Mucosa of descending colon (tissue), 3 donors: ENCODE results near the gene NUP188. TPM values are rescaled to one million over a fixed set of nuclear protein-coding genes. Genes with fewer than 3 reads are reported as not detected.

Experiments
- ATAC-seq: fragments of 200-7000 bp; cut with Tn5 transposase; one replicate; pipeline ENCODE4 v1.9.1; 2020; ENCODE audit warnings: mild to moderate bottlenecking, moderate library complexity
- DNase-seq, 3 donors: peaks; one replicate each; pipeline ENCODE4 v3.0.0-alpha.2; 2020
- H3K36me3 ChIP-seq: fragments of 200-600 bp; one replicate; pipeline ENCODE4 v1.8.0; 2021; ENCODE audit warnings: low read depth, mild to moderate bottlenecking
- H3K4me1 ChIP-seq: fragments of 200-600 bp; one replicate; pipeline ENCODE4 v1.8.0; 2021; ENCODE audit warnings: low read depth, mild to moderate bottlenecking
- H3K4me3 ChIP-seq: fragments of 200-600 bp; one replicate; pipeline ENCODE4 v1.8.0; 2021; ENCODE audit warnings: mild to moderate bottlenecking
- H3K9me3 ChIP-seq: fragments of 200-600 bp; one replicate; pipeline ENCODE4 v1.8.0; 2021; ENCODE audit warnings: mild to moderate bottlenecking
- intact Hi-C, 2 donors: fragments of 100-400 bp; cut with DNase I in 1 of 2; cut with micrococcal nuclease in 1 of 2; formaldehyde crosslinking; loops; one replicate each; pipeline versions ENCODE4 v1.11.0 to v1.11.1; 2022; cut with DNase I, micrococcal nuclease
- total RNA-seq, 3 donors: library from RNA; stranded (reverse); fragmentation: NEBNext Ultra II Directional in 2 of 3; extraction: Animal tissue kit (Norgen Biotek cat#: 25700) in 2 of 3; gene quantifications; one replicate each; pipeline versions ENCODE4 v1.2.1 to v1.2.4, GENCODE V29; 2021 to 2023
- TF ChIP-seq, protein P1 (sequence below): fragments of 200-600 bp; IDR thresholded peaks from one replicate; pipeline ENCODE4 v1.8.0; 2022; ENCODE audit warnings: antibody characterized with exemption, mild to moderate bottlenecking
- donor health status: DM: no; HTN: no; CAD: no; lungs with moderate emphysema.
- donor health status: DM: no; HTN: no; CAD: no.
- donor health status: DM: no; HTN: yes; CAD: no.

The NUP188 gene
- total RNA-seq, 3 donors from 2014 or later, result 24.4 to 36.7 (median 30.4) TPM

DNA sequence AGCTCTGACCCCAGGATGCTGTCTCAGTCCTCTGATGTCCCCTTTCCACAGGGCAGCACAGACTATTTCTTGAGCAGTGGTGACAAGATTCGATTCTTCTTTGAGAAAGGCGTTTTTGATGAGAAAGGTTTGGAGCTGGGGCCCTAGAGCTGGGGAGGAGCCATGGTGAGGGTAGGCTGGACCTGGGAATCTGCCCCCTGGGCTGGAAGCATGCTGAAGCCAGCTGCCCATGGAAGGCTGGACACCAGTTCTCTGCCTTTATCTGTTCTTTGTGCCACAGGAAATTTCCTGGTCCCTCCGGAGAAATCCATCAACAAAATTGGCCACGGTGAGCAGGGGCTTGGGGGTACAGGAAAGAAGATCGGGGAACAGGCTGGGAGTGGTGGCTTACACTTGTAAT lies 13.8 kb upstream of the NUP188 start:
- Histone ChIP-seq H3K36me3 (no peaks in the 10 kb centered on the region), H3K4me3 (no peak overlapping the region), H3K9me3 (no peaks in the 10 kb centered on the region), H3K4me1 (no peaks in the 10 kb centered on the region)
- TF ChIP-seq, protein P1, sequence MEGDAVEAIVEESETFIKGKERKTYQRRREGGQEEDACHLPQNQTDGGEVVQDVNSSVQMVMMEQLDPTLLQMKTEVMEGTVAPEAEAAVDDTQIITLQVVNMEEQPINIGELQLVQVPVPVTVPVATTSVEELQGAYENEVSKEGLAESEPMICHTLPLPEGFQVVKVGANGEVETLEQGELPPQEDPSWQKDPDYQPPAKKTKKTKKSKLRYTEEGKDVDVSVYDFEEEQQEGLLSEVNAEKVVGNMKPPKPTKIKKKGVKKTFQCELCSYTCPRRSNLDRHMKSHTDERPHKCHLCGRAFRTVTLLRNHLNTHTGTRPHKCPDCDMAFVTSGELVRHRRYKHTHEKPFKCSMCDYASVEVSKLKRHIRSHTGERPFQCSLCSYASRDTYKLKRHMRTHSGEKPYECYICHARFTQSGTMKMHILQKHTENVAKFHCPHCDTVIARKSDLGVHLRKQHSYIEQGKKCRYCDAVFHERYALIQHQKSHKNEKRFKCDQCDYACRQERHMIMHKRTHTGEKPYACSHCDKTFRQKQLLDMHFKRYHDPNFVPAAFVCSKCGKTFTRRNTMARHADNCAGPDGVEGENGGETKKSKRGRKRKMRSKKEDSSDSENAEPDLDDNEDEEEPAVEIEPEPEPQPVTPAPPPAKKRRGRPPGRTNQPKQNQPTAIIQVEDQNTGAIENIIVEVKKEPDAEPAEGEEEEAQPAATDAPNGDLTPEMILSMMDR, result no peak
- DNase-seq (peak in 1 of 3 donors; percentile 7), ATAC-seq (no peak)
- intact Hi-C loops, result no loop called here

DNA sequence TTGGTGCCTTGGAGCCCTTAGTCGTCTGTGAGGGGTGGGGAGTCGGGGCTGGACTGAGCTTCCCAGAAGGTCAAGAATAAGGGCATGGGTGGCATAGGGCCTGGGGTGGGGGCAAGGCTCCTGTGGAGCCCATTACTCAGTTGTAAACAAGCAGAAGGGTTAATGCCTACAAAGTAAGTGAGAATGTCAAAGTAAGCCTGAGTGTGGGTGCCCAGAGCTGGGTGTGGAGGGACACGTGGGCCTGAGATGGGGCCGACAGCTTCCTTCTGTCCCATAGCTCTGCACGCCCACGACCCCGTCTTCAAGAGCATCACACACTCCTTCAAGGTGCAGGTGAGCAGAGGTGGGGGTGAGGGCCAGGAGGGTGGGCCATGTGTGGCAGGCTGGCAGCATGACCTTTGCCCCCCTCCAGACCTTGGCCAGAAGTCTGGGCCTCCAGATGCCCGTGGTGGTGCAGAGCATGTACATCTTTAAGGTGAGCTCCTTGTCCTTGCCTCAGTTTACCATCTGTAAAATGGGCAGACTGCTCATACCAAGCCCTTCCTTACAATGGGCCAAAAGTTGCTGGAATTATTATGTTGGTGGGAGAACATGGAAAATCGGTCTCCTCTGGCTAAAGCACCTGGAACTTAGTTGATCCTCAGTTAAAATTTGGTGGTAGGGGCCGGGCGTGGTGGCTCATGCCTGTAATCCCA lies 11.2 kb upstream of the NUP188 start:
- intact Hi-C loops, result no loop called here
- no peaks in the 10 kb centered on the region for H3K4me1 ChIP-seq
- no peaks in the 10 kb centered on the region for H3K36me3 ChIP-seq
- ATAC-seq, result no peak
- H3K4me3 ChIP-seq, result no peak overlapping the region
- peak in 1 of 3 donors; percentile 25 for DNase-seq
- TF ChIP-seq, protein P1, result no peak
- no peaks in the 10 kb centered on the region for H3K9me3 ChIP-seq

DNA sequence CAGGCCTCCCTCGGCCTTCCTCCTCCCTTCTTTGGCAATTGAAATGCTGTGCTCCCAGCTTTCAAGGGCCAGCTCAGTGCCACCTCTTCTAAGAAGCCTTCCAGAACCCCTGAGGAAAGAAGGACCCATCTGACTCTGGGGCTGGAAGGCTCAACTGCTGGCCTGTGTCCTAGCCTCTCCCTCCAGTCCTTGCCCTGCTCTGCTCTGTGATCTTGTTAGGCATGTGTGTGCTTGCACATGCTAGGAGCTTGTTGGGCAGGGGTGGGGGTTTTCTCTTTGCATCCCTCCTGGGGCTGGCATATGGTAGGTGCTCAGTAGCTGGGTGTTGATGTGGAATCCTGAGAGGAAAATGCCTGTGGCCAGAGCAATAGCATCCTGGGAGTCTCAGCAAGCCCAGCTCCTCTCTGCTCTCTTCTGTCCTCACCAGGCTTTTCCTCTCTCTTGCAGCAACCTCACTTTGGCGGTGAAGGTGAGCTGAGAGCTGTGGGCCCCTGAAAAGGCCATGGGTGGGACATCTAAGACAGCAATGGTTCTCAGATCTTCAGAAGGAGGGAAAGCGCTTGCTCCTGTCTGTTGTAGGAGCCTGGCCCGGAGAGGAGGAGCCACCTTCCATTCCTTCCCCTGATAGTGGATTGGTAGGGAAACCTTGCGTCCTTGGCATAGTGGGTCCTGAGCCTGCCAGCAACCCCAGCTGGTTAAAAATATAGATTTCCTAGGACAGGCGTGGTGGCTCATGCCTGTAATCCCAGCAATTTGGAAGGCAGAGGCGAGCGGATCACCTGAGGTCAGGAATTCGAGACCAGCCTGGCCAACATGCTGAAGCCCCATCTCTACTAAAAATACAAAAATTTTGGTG lies 10.0 kb upstream of the NUP188 start:
- ATAC-seq (no peak), DNase-seq (peak in 1 of 3 donors; percentile 5)
- intact Hi-C loops, result no loop called here
- Histone ChIP-seq H3K36me3 (no peaks in the 10 kb centered on the region), H3K9me3 (no peaks in the 10 kb centered on the region), H3K4me1 (no peaks in the 10 kb centered on the region), H3K4me3 (no peak overlapping the region)
- TF ChIP-seq, protein P1, result no peak

DNA sequence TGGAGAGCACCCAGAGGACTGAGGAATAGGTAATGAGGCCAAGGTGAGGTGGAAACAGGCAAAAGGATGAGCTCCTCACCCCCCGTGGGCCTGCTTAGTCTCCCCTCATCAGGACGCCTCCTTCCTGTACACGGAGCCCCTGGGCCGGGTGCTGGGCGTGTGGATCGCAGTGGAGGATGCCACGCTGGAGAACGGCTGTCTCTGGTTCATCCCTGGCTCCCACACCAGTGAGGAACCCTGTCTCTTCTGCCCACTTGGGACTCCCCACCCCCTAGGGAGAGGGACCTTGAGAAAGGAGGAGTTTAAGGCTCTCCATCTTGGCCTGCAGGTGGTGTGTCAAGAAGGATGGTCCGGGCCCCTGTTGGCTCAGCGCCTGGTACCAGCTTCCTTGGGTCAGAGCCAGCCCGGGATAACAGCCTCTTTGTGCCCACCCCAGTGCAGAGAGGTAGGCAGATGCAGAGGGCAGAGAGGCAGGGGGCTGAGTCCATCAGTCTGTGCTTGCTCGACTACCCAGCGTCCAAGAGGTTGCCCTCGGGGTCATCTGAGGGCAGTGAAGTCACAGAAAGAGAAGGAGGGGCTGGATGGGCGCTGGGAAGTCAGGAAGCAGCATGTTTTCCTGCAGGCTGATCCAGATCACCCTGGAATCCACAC lies 7.1 kb upstream of the NUP188 start:
- TF ChIP-seq, protein P1, result no peak
- intact Hi-C loops, result no loop called here
- DNase-seq (peak in 1 of 3 donors; percentile 26), ATAC-seq (no peak)
- H3K9me3 ChIP-seq, result no peaks in the 10 kb centered on the region
- H3K4me3 ChIP-seq, result no peak overlapping the region
- H3K36me3 ChIP-seq, result no peaks in the 10 kb centered on the region
- H3K4me1 ChIP-seq, result no peaks in the 10 kb centered on the region

DNA sequence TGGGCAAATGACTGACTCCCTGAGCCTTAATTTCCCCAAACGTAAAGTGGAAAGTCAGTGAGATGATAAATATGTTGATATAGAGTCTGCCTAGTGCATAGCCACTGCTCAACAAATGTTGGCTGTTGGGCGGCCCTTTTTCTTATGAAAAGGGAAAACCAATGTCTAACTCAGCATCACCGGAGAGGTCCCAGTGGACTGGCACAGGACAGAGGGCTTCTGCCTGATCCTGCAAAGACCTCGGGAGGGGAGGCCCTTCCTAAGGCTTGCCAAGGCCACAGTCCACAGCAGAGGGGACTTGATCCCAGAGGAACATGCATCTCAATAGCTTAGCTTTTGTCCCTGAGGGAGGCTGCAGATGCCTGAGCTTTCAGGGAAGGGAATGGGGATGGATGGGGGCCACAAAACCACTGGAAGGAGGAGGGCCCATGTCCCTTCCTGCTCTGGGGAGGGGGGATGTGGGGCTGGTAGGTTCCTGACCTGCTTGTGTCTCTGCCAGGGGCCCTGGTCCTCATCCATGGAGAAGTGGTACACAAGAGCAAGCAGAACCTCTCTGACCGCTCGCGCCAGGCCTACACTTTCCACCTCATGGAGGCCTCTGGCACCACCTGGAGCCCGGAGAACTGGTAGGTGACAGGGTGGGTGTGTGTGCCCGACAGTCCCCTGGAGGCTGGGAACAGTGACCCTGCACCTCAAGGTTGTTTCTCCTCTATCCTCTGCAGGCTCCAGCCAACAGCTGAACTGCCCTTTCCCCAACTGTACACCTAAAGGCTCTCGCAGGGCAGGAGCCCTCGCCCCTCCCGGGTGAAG lies 6.3 kb upstream of the NUP188 start:
- Histone ChIP-seq H3K36me3 (no peaks in the 10 kb centered on the region), H3K4me3 (no peak overlapping the region), H3K9me3 (no peaks in the 10 kb centered on the region), H3K4me1 (no peaks in the 10 kb centered on the region)
- peak in 1 of 3 donors; percentile 31 for DNase-seq
- TF ChIP-seq, protein P1, result no peak
- no peak for ATAC-seq
- intact Hi-C loops, result no loop called here
